Trophoblast cell (in vitro differentiated cells and primary cell): ENCODE results near the gene SLC2A8. TPM values are rescaled to one million over a fixed set of nuclear protein-coding genes. Genes with fewer than 3 reads are reported as not detected.

Experiments
- DNase-seq, 2 donors: peaks; one replicate each; pipeline ENCODE4 v3.0.0-alpha.2; 2016
- H2AFZ ChIP-seq: 2 replicates; pipeline ENCODE4 v1.6.1; 2013; ENCODE audit warnings: low read length, moderate library complexity, mild to moderate bottlenecking; ENCODE audit not compliant: insufficient read depth, poor library complexity
- H2AK5ac ChIP-seq: 2 replicates; pipeline ENCODE4 v1.6.1; 2013; ENCODE audit warnings: mild to moderate bottlenecking, low read length
- H2BK120ac ChIP-seq: 2 replicates; pipeline ENCODE4 v1.6.1; 2013; ENCODE audit warnings: low read length, mild to moderate bottlenecking, moderate library complexity; ENCODE audit not compliant: insufficient read depth, poor library complexity
- H2BK12ac ChIP-seq: 2 replicates; pipeline ENCODE4 v1.6.1; 2013; ENCODE audit warnings: mild to moderate bottlenecking, low read length, moderate library complexity
- H2BK5ac ChIP-seq: 2 replicates; pipeline ENCODE4 v1.6.1; 2013; ENCODE audit warnings: low read length, low read depth, moderate library complexity, mild to moderate bottlenecking; ENCODE audit not compliant: poor library complexity
- H3K14ac ChIP-seq: 2 replicates; pipeline ENCODE4 v1.6.1; 2013; ENCODE audit warnings: mild to moderate bottlenecking, low read length
- H3K18ac ChIP-seq: 2 replicates; pipeline ENCODE4 v1.6.1; 2013; ENCODE audit warnings: mild to moderate bottlenecking, low read length
- H3K23ac ChIP-seq: 2 replicates; pipeline ENCODE4 v1.6.1; 2013; ENCODE audit warnings: low read length
- H3K27ac ChIP-seq: 2 replicates; pipeline ENCODE4 v1.5.1; 2013; ENCODE audit warnings: low read depth, mild to moderate bottlenecking, inconsistent platforms, low read length, moderate library complexity
- H3K27me3 ChIP-seq: 2 replicates; pipeline ENCODE4 v1.6.1; 2013; ENCODE audit warnings: inconsistent platforms, mild to moderate bottlenecking, low read length, moderate library complexity; ENCODE audit not compliant: insufficient read depth
- H3K36me3 ChIP-seq, 2 experiments: 1 replicate in 1 of 2; 2 replicates in 1 of 2; pipeline ENCODE4 v1.6.1; 2013; ENCODE audit warnings: low read length in 2 of 2, mild to moderate bottlenecking in 2 of 2, moderate library complexity in 1 of 2; ENCODE audit not compliant: insufficient read depth in 2 of 2, control insufficient read depth in 1 of 2
- H3K4ac ChIP-seq: 2 replicates; pipeline ENCODE4 v1.6.1; 2013; ENCODE audit warnings: low read depth, mild to moderate bottlenecking, low read length, moderate library complexity
- H3K4me1 ChIP-seq, 2 experiments: 1 replicate in 1 of 2; 2 replicates in 1 of 2; pipeline ENCODE4 v1.6.1; 2013; ENCODE audit warnings: low read length in 2 of 2, mild to moderate bottlenecking in 2 of 2, moderate library complexity in 1 of 2; ENCODE audit not compliant: insufficient read depth in 2 of 2, control insufficient read depth in 1 of 2
- H3K4me2 ChIP-seq: 2 replicates; pipeline ENCODE4 v1.6.1; 2013; ENCODE audit warnings: inconsistent platforms, mild to moderate bottlenecking, low read length, moderate library complexity
- H3K4me3 ChIP-seq: 2 replicates; pipeline ENCODE4 v1.5.1; 2013; ENCODE audit warnings: mild to moderate bottlenecking, low read depth, low read length, inconsistent platforms
- H3K79me1 ChIP-seq: one replicate; pipeline ENCODE4 v1.6.1; 2013; ENCODE audit warnings: low read length
- H3K79me2 ChIP-seq: 2 replicates; pipeline ENCODE4 v1.6.1; 2013; ENCODE audit warnings: low read length, mild to moderate bottlenecking; ENCODE audit not compliant: control insufficient read depth, insufficient read depth, poor library complexity
- H3K9ac ChIP-seq: 2 replicates; pipeline ENCODE4 v1.6.1; 2013; ENCODE audit warnings: mild to moderate bottlenecking, low read length
- H3K9me3 ChIP-seq: 2 replicates; pipeline ENCODE4 v1.6.1; 2013; ENCODE audit warnings: low read depth, mild to moderate bottlenecking, control low read depth, inconsistent platforms, low read length; ENCODE audit not compliant: insufficient read depth
- H4K12ac ChIP-seq: 2 replicates; pipeline ENCODE4 v1.6.1; 2013; ENCODE audit warnings: low read depth, mild to moderate bottlenecking, low read length, moderate library complexity
- H4K8ac ChIP-seq: 2 replicates; pipeline ENCODE4 v1.6.1; 2013; ENCODE audit warnings: low read depth, mild to moderate bottlenecking, low read length, moderate library complexity
- H4K91ac ChIP-seq: one replicate; pipeline ENCODE4 v1.6.1; 2013; ENCODE audit warnings: low read depth, mild to moderate bottlenecking, low read length, moderate library complexity
- WGBS: extraction: QIAGEN DNeasy Blood & Tissue Kit; methylation state at CpG from one replicate; pipeline ENCODE4 v1.1.7; 2013; ENCODE audit warnings: missing lambda C conversion rate; ENCODE audit not compliant: insufficient read length, insufficient coverage; ENCODE audit errors: extremely low coverage; 5-methylcytosine and 5-hydroxymethylcytosine counted together
- polyA plus RNA-seq: library from polyadenylated mRNA; stranded (reverse); fragments of 200-250 nt; gene quantifications from 2 replicates; pipeline ENCODE4 v1.2.3, GENCODE V29; 2013

Gene SLC2A8, protein sequence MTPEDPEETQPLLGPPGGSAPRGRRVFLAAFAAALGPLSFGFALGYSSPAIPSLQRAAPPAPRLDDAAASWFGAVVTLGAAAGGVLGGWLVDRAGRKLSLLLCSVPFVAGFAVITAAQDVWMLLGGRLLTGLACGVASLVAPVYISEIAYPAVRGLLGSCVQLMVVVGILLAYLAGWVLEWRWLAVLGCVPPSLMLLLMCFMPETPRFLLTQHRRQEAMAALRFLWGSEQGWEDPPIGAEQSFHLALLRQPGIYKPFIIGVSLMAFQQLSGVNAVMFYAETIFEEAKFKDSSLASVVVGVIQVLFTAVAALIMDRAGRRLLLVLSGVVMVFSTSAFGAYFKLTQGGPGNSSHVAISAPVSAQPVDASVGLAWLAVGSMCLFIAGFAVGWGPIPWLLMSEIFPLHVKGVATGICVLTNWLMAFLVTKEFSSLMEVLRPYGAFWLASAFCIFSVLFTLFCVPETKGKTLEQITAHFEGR
- 31.3 and 31.4 TPM in 2 replicates for polyA plus RNA-seq

DNA sequence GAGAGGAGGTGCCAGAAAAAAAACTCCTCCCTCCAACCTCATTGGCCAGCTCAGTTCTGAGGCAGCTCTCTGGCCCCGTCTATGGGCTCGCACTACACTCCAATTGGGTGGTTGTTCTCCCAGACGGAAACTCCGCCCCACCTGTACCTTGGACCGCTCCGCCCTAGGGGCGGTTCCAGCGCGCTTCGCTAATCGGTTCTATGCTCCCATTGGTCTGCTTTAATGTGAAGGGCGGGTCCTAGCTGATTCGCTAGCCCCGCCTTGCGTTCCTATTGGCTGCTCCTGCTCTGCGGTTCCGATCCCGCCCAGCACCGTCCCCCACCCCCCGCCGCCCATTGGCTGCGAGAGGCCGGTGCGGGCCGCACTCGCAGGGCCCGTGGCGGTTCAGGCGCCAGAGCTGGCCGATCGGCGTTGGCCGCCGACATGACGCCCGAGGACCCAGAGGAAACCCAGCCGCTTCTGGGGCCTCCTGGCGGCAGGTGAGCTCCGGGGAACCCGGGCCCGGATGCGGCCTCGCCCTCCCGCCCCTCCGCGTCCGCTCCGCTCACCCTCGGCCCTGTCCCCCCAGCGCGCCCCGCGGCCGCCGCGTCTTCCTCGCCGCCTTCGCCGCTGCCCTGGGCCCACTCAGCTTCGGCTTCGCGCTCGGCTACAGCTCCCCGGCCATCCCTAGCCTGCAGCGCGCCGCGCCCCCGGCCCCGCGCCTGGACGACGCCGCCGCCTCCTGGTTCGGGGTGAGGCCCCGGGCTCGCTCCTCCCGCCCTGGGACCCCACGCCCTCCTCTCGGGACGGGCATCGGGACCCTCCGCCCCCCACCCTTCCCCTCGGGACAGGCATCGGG, at the start of gene SLC2A8:
SLC2A8 (plus strand) TSS at position 362 of the 838 bp plus-strand sequence; CDS start at position 424, 62 bp downstream.
- H3K14ac ChIP-seq = peak within 1 kb of the TSS; percentile 92
- H4K8ac ChIP-seq = peak within 1 kb of the TSS; percentile 57
- peaks cover 20 to 22% of the 10 kb centered on the region in 2 experiments for H3K36me3 ChIP-seq
- no CpG with 5 or more reads among the region's 87 CpGs for WGBS
- H4K12ac ChIP-seq = peak within 1 kb of the TSS; percentile 23
- no peak within 1 kb of the TSS for H2AK5ac ChIP-seq
- H3K9me3 ChIP-seq = no peaks in the 10 kb centered on the region
- peak within 1 kb of the TSS; percentile 86 for H3K9ac ChIP-seq
- H2BK5ac ChIP-seq = peak within 1 kb of the TSS; percentile 24
- H4K91ac ChIP-seq = peak within 1 kb of the TSS; percentile 83
- peak within 1 kb of the TSS; percentile 29 for H2BK120ac ChIP-seq
- H3K79me1 ChIP-seq = peaks cover 17% of the 10 kb centered on the region
- peak within 1 kb of the TSS; percentile 94 for H3K18ac ChIP-seq
- H3K4ac ChIP-seq = peak within 1 kb of the TSS; percentile 81
- peak within 1 kb of the TSS; percentile 66 for H2AFZ ChIP-seq
- peak within 1 kb of the TSS; percentile 97 for H3K4me3 ChIP-seq
- H3K4me2 ChIP-seq = peak within 1 kb of the TSS; percentile 98
- peak within 1 kb of the TSS; percentile 8 for H2BK12ac ChIP-seq
- H3K23ac ChIP-seq = no peak within 1 kb of the TSS
- H3K4me1 ChIP-seq = peaks cover 21 to 24% of the 10 kb centered on the region in 2 experiments
- peak within 1 kb of the TSS; percentile 77 for H3K27ac ChIP-seq
- peak; percentile 100 for DNase-seq
- H3K27me3 ChIP-seq = no peaks in the 10 kb centered on the region
- peaks cover 16% of the 10 kb centered on the region for H3K79me2 ChIP-seq

DNA sequence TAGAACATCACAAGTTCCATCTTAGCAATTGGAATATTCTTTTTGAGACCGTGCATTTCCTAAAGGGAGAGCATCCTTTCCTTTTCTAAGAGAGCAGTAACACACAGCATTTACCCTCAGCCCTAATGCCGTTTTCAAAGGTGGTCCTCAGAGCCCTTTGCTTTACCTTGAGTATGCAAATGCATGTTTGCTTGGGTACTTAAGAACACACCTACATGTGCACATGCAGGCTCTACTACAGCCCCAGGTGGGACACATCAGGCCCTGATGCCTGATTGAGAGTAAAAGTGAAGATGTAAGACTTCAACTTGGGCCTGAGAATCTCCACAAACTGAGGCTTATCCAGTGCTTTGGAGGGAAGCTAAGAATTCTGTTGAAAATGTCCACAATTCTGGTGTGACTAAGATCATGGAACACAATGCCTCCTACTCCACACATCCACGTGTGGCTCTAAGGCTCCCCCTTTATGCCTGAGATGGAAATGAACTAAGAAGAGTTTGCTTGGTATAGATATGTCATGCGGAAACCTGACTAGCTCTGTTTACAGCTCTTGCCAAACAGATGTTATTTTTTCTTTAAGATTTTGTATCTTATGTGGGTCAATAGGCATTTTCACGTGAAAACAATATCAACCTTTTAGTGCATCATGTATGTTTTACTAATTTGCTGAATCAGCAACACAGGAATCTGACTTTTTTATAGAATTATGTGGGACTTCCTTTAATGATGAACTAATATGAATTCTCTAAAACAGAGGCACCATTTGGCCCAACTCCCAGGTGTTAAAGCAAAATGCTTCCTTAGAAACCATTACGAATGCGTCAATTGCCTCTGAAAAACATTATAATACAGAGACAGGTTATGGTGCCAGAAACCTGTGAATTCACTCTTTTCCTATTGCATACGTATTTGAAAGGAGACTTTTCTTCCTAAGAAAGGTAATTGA, 48.9 kb upstream of the SLC2A8 start:
- Histone ChIP-seq H2BK120ac (no peak overlapping the region), H4K12ac (no peak overlapping the region), H3K9me3 (no peaks in the 10 kb centered on the region), H3K23ac (peak overlapping the region; percentile 90), H3K27ac (no peak overlapping the region), H2AFZ (no peak overlapping the region), H2BK5ac (no peak overlapping the region), H3K14ac (no peak overlapping the region), H4K91ac (no peak overlapping the region), H2BK12ac (no peak overlapping the region), H3K27me3 (no peaks in the 10 kb centered on the region), H3K79me2 (no peaks in the 10 kb centered on the region), H3K18ac (no peak overlapping the region), H3K4me2 (no peak overlapping the region), H3K36me3 (no peaks in the 10 kb centered on the region), H3K4me3 (no peak overlapping the region), H4K8ac (no peak overlapping the region), H3K9ac (no peak overlapping the region), H2AK5ac (no peak overlapping the region), H3K79me1 (no peaks in the 10 kb centered on the region), H3K4ac (no peak overlapping the region), H3K4me1 (peaks cover 5 to 7% of the 10 kb centered on the region in 2 experiments)
- DNase-seq = peak; percentile 33 to 35
- no CpG with 5 or more reads among the region's 8 CpGs for WGBS

DNA sequence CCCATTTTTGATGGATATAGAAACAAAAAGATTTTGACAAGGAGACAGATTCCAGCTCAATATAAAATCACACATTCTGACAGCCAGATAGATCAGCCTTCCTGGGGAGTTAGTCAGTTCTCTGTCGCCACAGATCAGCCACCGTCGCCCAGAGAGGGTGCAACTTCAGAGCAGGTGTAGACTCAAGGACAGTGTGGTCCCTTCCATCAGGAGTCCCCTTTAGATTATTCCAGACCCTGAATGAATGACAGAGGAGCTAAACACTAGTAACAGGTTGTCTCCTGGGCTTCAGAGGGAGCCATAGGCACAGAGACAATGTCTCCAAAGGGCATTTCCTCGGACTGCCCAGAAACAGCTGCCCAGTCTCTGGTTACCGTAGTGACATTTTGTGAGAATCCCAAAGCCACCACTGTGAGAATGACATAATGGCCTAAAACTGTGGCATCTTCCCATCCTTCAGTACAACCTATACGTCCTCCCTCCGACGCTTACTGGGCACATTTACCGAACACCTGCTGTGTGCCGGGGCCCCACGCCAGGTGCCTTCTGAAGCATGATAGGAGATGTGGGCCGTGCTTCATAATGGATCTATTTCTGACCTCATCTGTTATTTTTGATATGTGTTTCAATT, 47.4 kb upstream of the SLC2A8 start:
- H4K8ac ChIP-seq = no peak overlapping the region
- H2AK5ac ChIP-seq = no peak overlapping the region
- no peak overlapping the region for H2BK120ac ChIP-seq
- no peaks in the 10 kb centered on the region for H3K27me3 ChIP-seq
- H3K23ac ChIP-seq = no peak overlapping the region
- peaks cover 4% of the 10 kb centered on the region for H3K79me1 ChIP-seq
- peak overlapping the region; percentile 32 for H3K9ac ChIP-seq
- peaks cover under 1 to 7% of the 10 kb centered on the region in 2 experiments for H3K4me1 ChIP-seq
- H3K4ac ChIP-seq = no peak overlapping the region
- H3K4me2 ChIP-seq = no peak overlapping the region
- H3K4me3 ChIP-seq = no peak overlapping the region
- no peak for DNase-seq
- WGBS = no CpG with 5 or more reads among the region's 12 CpGs
- no peak overlapping the region for H3K14ac ChIP-seq
- H2BK5ac ChIP-seq = no peak overlapping the region
- H4K12ac ChIP-seq = no peak overlapping the region
- no peak overlapping the region for H3K27ac ChIP-seq
- H3K18ac ChIP-seq = no peak overlapping the region
- H2BK12ac ChIP-seq = no peak overlapping the region
- no peak overlapping the region for H4K91ac ChIP-seq
- H3K79me2 ChIP-seq = no peaks in the 10 kb centered on the region
- no peak overlapping the region for H2AFZ ChIP-seq
- H3K9me3 ChIP-seq = no peaks in the 10 kb centered on the region
- H3K36me3 ChIP-seq = no peaks in the 10 kb centered on the region
